Measurements from ENCODE around the gene CCZ1B. TPM values are rescaled to one million over a fixed set of nuclear protein-coding genes. Genes with fewer than 3 reads are reported as not detected.
"Not testable (repeated sequence)": the region's sequence is repeated elsewhere in the genome, so short reads cannot be mapped to it uniquely, and the experiment has no call there.

Gene CCZ1B
- 86.6 TPM for polyA plus RNA-seq (ENCODE audit: insufficient read length)
- long read RNA-seq, donor 1, transcript CCZ1B-201 (15 exons, 2,885 nt) = major isoform, 8 of 20 reads
- long read RNA-seq, donor 1, partial matches to known transcripts = 7 of 20 reads
- long read RNA-seq, donor 1, other reads (novel, unspliced or antisense) = 0 of 20 reads
- long read RNA-seq, donor 2, transcript CCZ1B-201 (15 exons, 2,885 nt) = major isoform, 5 of 8 reads
- long read RNA-seq, donor 2, partial matches to known transcripts = 0 of 8 reads
- long read RNA-seq, donor 2, other reads (novel, unspliced or antisense) = 0 of 8 reads
- long read RNA-seq, donor 3, transcript CCZ1B-201 (15 exons, 2,885 nt) = major isoform, 14 of 18 reads
- long read RNA-seq, donor 3, partial matches to known transcripts = 0 of 18 reads
- long read RNA-seq, donor 3, other reads (novel, unspliced or antisense) = 0 of 18 reads
- long read RNA-seq, donor 4, partial matches to known transcripts = 0 of 4 reads
- long read RNA-seq, donor 4, other reads (novel, unspliced or antisense) = 0 of 4 reads
- long read RNA-seq, donor 5, transcript CCZ1B-201 (15 exons, 2,885 nt) = major isoform, 13 of 16 reads
- long read RNA-seq, donor 5, partial matches to known transcripts = 0 of 16 reads
- long read RNA-seq, donor 5, other reads (novel, unspliced or antisense) = 0 of 16 reads
- long read RNA-seq, donor 6, transcript CCZ1B-205 (3 exons, 748 nt) = minor isoform, 7 of 20 reads
- long read RNA-seq, donor 6, transcript CCZ1B-201 (15 exons, 2,885 nt) = major isoform, 11 of 20 reads
- long read RNA-seq, donor 6, partial matches to known transcripts = 0 of 20 reads
- long read RNA-seq, donor 6, other reads (novel, unspliced or antisense) = 0 of 20 reads
- long read RNA-seq, donor 7, transcript CCZ1B-201 (15 exons, 2,885 nt) = major isoform, 11 of 18 reads
- long read RNA-seq, donor 7, partial matches to known transcripts = 0 of 18 reads
- long read RNA-seq, donor 7, other reads (novel, unspliced or antisense) = 0 of 18 reads
- long read RNA-seq, donor 8, transcript CCZ1B-201 (15 exons, 2,885 nt) = major isoform, 7 of 12 reads
- long read RNA-seq, donor 8, partial matches to known transcripts = 0 of 12 reads
- long read RNA-seq, donor 8, other reads (novel, unspliced or antisense) = 0 of 12 reads

GRCh38 chr7:6826151-6826550 is at the start of gene CCZ1B:
CCZ1B (minus strand) TSS chr7:6826275; CDS start chr7:6826197, 78 bp downstream.
- DNase-seq = peak; percentile 64

DNA sequence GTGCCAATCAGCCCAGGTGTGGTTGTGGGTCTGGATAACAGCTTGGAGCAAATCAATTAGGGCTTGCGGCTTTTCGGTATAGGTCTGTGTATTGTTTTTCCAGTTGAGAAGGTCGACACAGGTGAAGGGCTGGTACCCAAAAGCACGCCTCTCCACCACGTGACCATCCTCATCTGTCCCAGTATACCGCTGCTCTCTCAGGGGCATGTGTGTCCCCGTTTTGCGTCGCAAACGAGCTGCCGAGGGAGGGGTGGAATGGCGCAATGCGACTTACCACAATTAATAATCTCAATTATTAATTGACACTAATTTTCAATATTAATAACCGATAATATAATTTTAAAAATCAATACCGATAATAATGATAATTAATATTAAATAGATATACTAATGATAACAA is 48.9 kb upstream of the CCZ1B start:
- DNase-seq = not testable (repeated sequence)

DNA sequence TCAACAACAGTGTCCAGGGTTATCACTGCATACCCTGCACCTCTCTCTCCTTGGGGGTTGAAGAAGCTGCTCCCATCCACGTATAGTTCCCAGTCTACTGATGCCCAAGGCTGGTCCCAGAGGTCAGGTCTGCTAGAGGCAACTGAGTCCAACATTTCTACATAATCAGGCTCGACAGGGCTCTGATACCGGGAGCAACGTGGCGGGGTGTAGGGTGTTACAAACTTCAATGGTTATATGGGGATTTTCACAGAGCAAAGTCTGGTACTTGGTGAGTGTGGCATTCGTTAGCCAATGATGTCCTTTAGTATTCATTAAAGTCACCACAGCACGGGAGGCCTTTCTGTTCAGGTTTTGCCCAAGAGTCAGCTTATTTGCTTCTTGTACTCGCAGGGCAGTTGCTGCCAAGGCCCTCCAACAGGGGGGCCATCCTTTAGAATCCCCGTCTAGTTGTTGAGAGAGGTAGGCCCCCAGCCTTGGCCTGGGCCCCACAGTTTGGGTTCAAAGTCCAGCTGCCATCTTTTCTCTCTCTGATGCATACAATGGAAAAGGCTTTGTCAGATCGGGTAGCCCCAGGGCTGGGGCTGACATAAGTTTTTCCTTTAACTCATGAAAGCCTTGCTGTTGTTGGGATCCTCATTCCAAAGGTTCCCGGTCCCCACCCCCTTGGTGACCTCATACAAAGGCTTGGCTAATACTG is 46.3 kb upstream of the CCZ1B start:
- not testable (repeated sequence) for DNase-seq

- DNase-seq = not testable (repeated sequence)
Observed at GRCh38 chr7:6871421-6872144, 45.5 kb upstream of the CCZ1B start.

DNA sequence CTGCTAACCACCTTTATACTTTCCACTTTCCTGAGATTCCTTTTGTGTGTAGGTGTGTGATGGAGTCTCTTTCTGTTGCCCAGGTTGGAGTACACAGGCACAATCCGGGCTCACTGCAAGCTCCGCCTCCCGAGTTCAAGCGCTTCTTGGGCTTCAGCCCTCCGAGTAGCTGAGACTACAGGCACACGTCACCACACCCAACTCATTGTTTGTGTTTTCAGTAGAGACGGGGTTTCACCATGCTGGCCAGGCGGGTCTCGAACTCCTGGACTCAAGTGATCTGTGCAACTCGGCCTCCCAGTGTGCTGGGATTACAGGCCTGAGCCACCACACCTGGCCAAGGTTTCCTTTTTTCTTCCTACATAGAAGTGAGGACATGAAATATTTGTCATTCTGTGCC is 38.7 kb upstream of the CCZ1B start:
- not testable (repeated sequence) for DNase-seq

- DNase-seq = not testable (repeated sequence)
Observed at GRCh38 chr7:6864188-6864587, 38.1 kb upstream of the CCZ1B start.

GRCh38 chr7:6862876-6863275 is 36.8 kb upstream of the CCZ1B start:
- DNase-seq = not testable (repeated sequence)

DNA sequence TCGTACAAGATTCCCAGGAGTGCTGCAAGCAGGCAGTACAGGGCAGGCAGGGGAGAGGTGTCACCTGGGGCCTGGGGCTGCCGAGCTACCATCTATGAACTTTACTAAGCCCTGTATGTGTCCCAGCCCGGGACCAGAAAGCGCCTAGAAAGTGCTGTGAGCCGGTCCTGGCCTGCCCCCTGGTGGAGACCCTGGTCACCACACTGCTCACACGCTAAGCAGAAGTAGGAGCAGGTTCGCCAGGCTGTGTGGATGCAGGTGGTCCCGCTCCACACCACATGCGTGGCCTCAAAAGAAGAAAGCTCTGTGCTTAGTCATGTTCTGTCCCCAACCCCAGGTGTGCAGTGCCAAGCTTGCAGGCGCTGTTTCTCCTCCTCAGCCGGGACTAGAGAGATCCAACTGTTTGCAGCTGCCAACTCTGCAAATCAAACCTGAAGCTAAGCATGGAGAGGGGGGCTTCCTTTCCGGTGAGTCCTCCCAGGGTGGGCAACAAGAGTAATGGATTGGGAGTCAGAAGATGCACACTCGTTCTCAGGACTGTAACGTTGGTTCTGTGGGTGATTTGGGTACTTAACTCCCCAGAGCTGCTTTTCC is 31.7 kb upstream of the CCZ1B start:
- DNase-seq = peak; percentile 13

- not testable (repeated sequence) for DNase-seq
Observed at GRCh38 chr7:6855563-6856131, 29.6 kb upstream of the CCZ1B start.

GRCh38 chr7:6854747-6855562 is 28.9 kb upstream of the CCZ1B start:
- DNase-seq = not testable (repeated sequence)

DNA sequence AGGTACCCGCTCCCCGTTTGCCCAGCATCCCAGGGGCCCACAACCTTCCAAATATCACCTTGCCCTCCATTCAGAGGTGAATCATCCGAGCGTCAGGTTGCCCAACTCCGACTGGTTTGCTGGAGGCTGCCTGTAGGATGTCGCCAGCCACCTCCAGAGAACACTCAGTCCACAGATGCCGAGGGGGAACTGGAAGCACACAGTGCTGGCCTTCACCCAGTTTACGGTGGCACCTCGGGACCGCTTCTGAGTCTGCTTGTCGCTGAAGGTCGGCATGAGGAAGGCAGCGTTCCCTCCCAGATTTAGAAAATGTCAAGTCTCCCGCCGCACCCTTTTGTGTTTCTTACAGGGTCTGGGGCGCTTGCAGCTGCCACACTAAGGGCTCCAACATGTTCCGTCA is 27.6 kb upstream of the CCZ1B start:
- DNase-seq = not testable (repeated sequence)

DNA sequence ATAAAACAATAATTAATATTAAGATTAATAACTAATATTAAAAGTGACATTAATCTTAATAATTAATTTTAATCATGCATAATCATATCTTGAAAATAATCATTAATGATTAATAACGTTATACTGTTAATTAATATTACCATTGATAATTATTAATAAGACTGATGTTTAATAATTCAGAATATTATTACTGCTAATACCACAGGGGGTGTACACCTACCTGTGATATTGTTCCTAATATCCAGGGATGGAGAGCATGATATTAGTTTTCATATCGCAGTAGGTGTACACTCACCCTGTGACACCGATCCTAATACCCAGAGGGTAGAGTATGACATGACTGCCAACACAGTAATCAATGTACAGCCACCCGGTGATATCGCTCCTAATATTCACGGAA is 23.1 kb upstream of the CCZ1B start:
- DNase-seq = not testable (repeated sequence)

- DNase-seq = not testable (repeated sequence)
Observed at GRCh38 chr7:6847751-6848150, 21.7 kb upstream of the CCZ1B start.

GRCh38 chr7:6845971-6846449 is 19.9 kb upstream of the CCZ1B start:
- DNase-seq = not testable (repeated sequence)

DNA sequence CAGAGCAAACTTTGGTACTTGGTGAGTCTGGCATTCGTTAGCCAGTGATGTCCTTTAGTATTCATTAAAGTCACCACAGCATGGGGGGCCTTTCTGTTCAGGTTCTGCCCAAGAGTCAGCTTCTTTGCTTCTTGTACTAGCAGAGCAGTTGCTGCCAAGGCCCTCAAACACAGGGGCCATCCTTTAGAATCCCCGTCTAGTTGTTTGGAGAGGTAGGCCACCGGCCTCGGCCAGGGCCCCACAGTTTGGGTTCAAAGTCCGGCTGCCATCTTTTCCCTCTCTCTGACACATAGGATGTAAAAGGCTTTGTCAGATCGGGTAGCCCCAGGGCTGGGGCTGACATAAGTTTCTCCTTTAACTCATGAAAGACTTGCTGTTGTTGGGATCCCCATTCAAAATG is 17.6 kb upstream of the CCZ1B start:
- DNase-seq = not testable (repeated sequence)

DNA sequence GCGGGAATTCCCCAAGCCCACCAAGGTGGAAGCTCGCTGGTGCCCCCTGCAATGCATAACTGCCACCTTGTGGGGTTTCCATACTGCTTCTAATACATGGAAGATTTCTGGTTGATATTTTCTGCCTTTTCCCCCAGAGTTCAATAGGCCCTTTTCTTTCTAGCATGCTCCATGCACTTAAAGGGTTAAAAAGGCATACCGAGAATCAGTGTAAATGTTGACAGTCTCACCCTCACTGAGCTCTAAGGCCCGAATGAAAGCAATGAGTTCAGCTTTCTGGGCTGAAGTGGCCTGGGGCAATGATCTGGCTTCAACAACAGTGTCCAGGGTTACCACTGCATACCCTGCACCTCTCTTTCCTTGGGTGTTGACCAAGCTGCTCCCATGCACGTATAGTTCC is 17.0 kb upstream of the CCZ1B start:
- not testable (repeated sequence) for DNase-seq

DNA sequence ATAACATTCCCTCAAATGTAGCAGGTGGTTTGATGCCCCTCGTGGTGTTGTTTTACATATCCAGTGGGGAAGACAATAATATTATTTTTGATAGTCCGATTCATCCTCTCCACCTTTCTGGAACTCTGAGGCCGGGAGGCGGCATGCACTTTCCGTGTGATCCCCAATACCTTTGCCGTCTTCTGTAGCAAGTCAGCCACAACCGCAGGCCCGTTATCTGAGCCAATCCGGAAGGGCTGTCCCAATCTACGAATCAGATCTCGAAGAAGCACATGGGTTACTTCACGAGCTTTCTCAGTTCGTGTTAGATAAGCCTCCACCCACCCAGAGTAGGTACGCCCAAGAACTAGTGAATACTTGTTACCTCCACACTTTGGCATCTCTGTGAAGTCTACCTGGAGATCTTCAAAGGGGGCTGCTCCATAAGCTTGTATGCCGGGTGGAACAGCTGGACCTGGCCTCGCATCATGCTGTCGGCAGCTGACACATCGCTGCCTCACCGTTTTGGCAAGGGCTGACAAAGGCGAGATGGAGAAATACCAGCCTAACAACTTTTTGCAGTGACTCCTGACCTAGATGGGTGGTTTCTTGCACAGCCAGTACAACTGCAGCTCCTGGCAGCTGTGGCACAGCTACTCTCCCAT is 16.3 kb upstream of the CCZ1B start:
- DNase-seq = not testable (repeated sequence)

DNA sequence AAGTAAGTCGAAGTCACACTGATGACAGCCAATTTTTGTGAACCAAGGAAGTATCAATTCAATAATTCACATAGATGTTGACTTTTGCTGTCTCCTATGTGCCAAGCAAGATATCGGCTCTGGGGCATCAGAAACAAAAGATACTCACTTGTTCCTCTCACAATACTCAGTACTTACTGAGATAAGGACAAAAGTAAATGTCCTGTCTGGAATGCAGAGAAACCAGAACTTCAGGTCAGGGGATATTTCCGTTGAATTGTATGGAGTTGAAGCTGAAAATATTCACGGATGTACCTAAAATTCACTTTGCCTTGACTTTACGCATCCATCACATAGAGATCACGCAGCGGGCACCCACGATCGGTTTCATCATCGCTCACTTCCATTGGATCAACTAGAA is 11.0 kb upstream of the CCZ1B start:
- DNase-seq = not testable (repeated sequence)

DNA sequence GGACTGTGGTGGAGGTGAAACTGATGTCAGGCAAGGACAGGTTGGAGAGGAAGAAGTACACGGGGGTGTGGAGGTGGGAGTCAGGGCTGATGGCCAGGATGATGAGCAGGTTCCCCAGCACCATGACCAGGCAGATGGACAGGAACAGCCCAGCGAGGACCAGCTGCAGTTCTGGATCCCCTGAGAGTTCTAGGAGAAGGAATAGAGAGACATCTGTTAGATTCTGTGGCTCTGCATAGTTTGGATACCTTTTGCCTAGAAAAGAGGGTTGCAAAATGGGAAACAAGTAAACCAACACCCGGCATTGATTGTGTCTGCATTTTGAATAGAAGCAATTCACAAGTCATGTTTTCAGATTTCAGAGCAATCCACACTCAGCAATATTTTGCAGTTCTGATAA is 9.4 kb upstream of the CCZ1B start:
- not testable (repeated sequence) for DNase-seq
